GM18951 (cell line): ENCODE measurements around the gene FRK.

Source experiments
- POLR2A ChIP-seq: IDR thresholded peaks from 4 replicates; pipeline ENCODE4 v1.6.1; 2011; ENCODE audit warnings: mild to moderate bottlenecking; ENCODE audit not compliant: insufficient read length, insufficient read depth; ENCODE audit errors: extremely low read depth
- in situ Hi-C: fragments of 300-500 bp; cut with MboI; formaldehyde crosslinking; loops from one replicate; pipeline ENCODE4 v1.12.0; 2022; ENCODE audit warnings: low sequenced_read_pairs, mixed read lengths, inconsistent platforms; ENCODE audit not compliant: unreplicated experiment

FRK gene

DNA sequence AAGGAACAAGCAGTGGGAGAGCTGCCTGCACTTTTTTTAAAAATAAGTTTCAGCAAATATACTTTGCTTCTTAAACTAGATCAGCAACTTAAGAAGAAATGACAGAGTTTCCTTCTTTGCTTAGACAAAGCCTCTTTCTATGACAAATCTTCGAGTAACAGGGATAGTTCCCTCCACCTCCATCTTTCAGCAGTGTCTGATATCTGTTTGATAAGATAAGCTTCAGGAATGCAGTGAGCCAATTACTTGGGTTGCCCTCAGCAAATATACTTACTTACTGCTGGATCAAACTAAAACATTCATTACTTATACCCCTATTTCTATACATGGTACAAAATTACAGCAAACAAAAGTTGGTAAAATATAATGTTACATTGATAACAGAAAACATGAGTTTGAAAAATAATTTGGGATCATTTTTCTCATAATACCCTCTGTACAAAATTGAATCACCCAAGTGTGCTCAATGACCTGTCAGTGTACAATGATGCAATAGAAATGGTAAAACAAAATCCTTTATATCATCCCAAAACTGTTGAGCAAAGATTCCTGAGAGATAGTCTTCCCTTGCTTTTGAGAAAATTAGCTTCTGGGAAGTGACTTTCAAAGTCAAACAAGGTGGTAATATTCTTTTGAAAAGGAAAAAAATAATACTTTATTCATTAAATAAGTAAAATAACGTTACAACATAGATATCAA, 24.5 kb downstream of the FRK start:
- TF ChIP-seq POLR2A = no peak
- in situ Hi-C loops = no loop called here

DNA sequence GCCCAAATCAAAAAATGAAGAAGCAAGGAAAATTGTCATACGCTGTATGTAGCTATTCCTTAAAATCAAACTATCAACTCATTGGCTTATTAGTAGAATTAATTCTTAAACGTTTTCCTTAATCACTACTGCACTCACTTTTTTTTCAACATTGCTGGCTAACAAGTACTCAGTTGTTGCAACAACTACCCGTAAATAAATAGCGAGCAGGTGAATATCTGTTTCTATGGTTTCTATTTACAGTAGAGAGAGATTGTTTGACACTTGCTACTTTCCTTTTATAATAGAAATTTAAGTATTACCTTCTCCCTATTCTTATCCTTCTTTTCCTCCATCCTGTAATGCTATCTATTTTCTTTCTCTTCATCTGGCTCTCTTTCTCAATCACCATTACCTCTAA, 25.1 kb downstream of the FRK start:
- no peak for TF ChIP-seq POLR2A
- in situ Hi-C loops = no loop called here

DNA sequence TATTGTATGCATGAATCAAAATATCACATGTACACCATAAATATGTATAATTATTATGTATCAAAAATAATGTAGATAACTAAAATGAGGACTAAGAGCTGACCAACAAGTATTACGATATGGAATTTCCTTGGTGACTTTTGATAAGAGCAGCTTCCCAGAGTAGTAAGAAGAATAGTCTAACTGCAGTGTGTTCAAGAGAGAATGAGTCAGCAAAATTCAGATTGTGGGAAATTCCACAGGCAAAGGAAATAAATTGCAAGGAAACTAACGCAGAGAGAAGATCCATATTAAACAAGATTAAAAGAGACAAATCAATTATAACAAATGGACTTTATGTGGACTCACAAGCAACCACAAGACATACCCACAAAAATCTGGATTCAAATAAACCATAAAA, 26.4 kb downstream of the FRK start:
- in situ Hi-C loops = no loop called here
- TF ChIP-seq POLR2A = no peak

DNA sequence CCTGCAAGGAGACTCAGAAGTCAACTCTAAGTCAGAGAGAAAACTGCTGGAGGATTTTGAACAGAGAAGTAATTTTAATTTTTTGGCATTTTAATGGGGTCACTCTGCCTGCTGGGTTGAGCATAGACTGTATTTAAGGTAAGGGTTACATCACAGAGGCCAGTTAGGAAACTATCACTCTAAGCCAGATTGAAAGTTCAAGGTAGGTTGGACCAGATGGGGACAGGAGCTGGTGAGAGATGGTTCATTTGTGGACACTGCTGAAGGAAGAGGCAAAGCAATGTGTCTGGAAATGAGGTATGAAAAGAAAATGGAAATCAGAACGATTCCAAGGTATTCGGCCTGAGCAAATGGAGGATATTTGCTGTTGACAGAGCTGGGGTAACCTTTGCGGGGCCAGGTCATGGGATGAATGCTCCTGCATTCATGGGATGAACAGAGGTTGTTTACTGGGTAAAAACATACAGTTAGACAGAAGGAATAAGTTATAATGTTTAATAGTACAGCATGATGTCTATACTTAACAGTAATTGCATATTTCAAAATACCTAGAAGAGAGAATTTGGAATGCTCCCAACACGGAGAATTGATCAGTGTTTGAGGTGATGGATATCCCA, 26.9 kb downstream of the FRK start:
- in situ Hi-C loops = no loop called here
- TF ChIP-seq POLR2A = no peak

DNA sequence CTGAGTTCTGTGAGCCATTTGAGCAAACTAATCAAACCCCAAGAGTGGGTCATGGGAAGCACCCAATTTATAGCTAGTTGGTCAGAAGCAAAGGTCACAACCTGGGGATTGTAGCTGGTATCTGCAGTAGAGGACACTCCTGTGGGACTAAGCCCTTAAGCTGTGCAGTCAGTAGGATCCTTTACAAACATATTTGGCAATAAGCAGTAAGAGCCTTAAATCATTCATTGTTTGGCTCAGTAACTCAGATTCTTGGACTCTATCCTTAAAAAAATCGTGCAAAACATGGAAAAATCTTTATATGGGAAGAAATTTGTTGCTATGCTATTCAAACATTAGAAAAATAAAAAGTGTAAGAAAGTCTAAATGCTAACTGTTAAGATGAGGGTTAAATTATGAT, 29.9 kb downstream of the FRK start:
- in situ Hi-C loops = no loop called here
- TF ChIP-seq POLR2A = no peak

DNA sequence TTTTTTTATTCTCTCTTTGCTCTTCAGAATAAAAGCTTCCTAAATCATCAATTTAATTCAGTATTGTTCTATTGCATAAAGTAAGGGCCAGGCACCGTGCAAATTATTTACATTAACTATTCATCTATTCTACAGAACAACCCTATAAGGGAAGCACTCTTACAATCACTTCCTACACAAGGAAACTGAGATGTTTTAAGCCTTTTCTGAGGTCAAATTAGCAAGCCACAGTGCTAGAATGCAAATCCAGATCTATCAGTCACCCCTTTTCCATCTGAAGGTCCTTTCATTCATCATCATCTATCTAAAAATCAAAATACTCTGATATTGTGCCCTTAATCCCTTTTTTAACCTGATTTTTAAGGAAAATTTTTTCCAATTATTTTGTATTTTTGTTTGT, 31.2 kb downstream of the FRK start:
- in situ Hi-C loops = no loop called here
- TF ChIP-seq POLR2A = no peak

DNA sequence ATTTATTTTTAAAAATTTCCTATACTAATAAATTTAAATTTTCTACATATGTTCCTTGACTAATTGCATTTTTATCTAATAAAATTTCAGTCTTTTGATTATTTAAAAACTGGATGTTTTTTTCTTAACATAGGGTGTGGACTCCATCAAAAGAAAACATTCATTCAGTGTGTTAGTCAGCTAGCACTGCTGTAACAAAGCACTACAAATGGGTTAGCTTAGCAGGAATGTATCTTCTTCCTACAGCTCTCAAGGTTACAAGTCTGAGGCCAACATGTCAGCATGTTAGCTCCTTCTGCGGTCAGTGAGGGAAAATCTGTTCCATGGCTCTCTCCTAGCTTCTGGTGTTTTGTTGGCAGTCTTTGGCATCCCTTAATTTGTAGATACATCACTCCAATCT, 32.5 kb downstream of the FRK start:
- no peak for TF ChIP-seq POLR2A
- in situ Hi-C loops = no loop called here

DNA sequence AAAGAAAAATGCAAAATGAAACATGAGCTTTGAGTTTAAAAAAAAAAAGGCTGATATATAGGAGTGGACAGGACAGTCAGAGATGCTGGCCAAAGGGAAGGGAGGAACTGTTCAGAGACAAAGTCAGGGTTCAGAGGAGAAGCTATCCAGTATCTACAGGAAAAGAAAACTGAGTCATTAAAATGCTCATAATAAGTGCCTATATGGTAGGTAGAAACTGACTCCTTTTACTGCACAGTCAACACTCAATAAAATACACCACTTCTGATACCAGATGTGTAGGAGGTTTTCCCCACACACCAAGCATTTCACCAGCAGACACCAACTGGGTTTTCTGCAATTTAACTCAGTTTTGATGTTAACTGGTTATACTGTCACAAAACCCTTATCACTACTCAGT, 32.9 kb downstream of the FRK start:
- no peak for TF ChIP-seq POLR2A
- in situ Hi-C loops = no loop called here

DNA sequence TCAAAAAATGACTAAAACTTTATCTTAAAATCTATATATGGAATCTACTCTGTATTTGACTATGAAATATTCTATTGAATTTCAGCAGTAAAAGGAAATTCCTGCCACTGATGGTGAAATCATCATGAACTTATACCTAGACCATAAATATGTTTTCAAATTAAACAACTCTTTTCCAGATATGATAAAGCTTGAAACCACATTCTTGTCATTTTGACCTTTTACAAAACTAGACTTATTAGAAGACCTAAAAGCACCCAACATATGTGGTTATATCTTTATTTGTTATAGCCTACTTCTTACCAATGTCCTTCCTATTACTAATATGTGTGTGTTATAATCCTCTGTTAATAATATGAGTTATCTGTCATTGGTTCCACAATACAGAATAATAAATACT, 35.3 kb downstream of the FRK start:
- in situ Hi-C loops = no loop called here
- TF ChIP-seq POLR2A = no peak

DNA sequence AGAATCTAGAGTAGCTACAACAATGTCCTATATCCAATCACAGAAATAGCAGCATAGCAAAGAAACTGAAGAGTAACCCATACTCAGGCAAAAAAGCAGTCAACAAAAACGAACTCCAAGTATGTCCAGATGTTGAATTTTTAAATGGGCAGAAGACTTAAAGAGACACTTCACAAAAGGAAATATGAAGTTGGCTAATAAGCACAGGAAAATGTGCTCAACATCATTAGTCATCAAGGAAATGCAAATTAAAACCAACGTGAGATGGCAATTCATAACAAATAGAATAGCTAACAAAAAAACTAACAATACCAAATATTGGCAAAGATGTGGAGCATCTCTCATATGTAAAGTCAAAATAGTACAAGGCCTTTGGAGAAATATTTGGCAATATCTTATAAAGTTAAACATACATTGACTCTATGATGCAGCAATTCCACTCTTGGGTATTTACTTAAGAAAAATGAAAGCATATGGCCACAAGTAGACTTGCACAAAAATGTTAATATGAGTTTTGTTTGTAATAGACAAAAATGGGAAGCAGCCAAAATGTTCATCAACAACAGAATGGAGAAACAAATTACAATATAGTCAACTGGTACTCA, 37.7 kb downstream of the FRK start:
- in situ Hi-C loops = loop anchor here (25.0 kb wide), 1 partner anchor 539 kb away; the partner anchor contains the start of genes CALHM4 and RWDD1
- no peak for TF ChIP-seq POLR2A

DNA sequence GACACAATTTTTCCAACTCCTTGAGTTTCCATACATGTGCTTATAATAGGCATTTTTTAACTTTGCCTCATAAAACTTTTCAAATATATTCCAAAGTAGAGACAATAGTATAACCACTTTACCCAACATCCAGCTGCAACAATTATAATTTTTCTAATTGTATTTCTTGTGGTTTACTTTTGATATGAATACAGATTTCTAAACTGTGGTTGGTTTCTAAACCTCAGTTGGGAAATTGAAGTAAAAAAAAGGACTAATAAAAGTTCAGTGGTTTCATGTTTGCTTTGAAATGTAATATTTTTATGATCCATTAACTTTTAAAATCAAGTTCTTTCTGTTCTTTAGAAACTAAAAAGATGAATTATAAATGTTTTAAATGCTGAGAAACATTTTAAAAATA, 40.0 kb downstream of the FRK start:
- no peak for TF ChIP-seq POLR2A
- in situ Hi-C loops = loop anchor here (25.0 kb wide), 1 partner anchor 542 kb away; the partner anchor contains the start of genes CALHM4 and RWDD1

DNA sequence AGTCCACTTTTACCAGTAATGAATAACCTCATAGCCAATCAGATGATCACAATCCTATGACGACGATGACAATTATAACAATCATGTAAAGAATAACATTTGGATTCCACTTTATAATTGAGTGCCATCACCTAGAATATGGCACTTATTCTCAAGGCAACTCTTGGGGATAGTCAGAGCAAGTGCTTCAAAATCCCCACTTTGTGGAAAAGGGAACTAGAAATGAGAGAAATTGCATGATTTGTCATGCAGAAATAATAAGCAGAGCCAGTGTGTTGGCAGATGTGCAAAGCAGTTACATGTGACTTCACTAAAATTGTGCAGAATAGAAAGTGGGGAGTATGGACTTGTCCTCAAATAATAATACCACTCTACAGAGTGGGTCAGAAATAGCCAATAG, 41.3 kb downstream of the FRK start:
- TF ChIP-seq POLR2A = no peak
- in situ Hi-C loops = loop anchor here (25.0 kb wide), 1 partner anchor 543 kb away; the partner anchor contains the start of genes CALHM4 and RWDD1

DNA sequence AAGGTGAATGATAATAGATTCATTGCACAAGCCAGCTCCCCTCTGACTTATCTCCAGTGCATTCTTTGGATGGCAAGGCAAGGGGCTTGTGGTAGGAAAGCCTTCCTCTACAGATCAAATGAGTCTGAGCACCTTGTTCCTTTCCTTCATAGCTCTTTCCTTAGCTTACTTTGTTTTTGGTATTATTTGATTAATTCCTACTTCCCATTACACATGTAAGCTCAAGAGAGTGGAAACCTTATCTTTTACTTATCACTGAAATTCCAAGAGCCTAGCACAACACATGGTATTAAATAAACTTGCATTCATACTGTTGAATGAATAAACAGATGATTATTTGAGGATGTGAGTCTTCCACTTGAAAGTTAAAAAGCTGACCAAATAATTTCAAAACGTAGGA, 41.7 kb downstream of the FRK start:
- TF ChIP-seq POLR2A = no peak
- in situ Hi-C loops = loop anchor here (25.0 kb wide), 1 partner anchor 543 kb away; the partner anchor contains the start of genes CALHM4 and RWDD1
